Measurements from ENCODE around the gene CCDC7.
"Not testable (repeated sequence)": the region's sequence is repeated elsewhere in the genome, so short reads cannot be mapped to it uniquely, and the experiment has no call there.

CCDC7 gene

DNA sequence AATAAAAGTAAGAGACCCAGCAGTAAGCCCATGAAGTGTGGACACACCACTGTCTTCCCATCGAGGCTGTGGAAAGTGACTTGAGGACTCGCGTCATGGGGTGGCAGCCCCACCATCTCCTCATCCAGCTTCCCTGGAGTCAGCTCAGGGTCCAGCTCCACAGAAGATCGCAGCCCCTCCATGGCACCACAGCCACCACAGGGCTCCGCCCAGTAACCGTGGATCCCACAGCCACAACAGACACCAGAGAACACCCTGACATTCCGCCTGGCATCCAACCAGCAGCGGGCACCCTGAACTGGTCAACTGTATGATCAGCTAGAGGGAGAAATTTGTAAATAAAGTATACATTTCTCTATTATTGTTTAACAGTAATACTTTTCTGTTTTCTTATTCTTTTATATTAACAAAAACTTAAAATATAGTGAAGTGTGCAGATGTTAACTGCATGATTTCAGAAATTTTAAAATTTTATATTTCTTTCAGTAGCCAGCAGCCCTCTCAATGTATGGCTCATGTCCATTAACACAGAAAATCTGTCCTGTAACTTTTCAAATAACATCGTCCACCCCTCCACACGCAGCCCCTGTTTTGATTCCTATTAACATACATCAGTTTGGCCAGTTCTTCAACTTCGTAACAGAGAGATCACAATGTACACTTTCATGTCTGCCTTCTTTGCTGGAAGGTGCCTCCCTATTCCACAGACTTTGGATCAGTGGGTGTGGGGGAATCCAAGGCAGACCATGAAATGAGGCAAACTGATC is 442.4 kb downstream of the CCDC7 start:
- no peak for DNase-seq (ENCODE audit: low read depth)

DNA sequence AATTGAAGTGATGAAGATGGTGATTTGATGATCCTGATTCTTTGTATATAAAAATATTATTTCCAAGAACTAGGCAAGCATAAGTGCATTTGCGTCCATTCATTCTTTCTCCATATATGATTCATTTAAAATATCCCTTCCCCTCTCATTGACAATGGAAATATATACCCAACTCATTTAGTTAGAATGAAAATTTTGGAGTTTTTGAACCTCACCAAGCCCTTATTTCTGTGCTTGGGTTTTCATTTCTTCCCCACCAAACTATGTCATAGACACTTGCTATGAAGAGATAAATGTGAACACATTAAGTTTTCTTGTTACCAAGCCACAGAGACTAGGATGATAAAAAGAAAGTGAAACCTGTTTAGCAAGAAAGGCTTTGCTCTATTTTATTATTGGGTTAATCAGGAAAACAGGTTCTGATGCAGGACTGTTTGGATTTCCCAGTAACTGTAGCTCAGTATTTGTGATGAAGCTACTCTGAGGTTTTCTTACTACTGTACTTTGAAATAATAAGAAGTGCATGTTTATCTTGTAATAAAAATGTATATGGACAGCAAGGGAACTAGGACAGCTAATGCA is 443.8 kb downstream of the CCDC7 start:
- no peak for DNase-seq (ENCODE audit: low read depth)

DNA sequence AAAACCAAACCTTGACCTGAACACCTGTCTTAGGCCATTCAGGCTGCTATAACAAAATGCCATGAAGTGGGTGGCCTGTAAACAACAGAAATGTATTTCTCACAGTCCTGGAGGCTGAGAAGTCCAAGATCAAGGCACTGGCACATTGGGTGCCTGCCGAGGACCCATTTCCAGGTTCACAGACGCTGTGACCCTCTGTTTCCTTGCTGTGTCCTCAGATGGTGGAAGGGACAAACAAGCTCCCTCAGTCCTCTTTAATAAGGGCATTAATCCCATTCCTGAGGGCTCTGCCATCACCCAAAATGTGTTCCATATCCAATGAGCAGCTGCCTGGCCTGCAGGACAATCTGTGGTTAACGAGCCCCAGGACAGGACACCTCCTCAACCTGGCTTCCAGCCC is 444.5 kb downstream of the CCDC7 start:
- DNase-seq (ENCODE audit: low read depth), result no peak

- DNase-seq (ENCODE audit: low read depth), result no peak
Observed at GRCh38 chr10:32891261-32891660, 445.3 kb downstream of the CCDC7 start.

GRCh38 chr10:32893434-32893833 is 447.5 kb downstream of the CCDC7 start:
- DNase-seq (ENCODE audit: low read depth), result no peak

DNA sequence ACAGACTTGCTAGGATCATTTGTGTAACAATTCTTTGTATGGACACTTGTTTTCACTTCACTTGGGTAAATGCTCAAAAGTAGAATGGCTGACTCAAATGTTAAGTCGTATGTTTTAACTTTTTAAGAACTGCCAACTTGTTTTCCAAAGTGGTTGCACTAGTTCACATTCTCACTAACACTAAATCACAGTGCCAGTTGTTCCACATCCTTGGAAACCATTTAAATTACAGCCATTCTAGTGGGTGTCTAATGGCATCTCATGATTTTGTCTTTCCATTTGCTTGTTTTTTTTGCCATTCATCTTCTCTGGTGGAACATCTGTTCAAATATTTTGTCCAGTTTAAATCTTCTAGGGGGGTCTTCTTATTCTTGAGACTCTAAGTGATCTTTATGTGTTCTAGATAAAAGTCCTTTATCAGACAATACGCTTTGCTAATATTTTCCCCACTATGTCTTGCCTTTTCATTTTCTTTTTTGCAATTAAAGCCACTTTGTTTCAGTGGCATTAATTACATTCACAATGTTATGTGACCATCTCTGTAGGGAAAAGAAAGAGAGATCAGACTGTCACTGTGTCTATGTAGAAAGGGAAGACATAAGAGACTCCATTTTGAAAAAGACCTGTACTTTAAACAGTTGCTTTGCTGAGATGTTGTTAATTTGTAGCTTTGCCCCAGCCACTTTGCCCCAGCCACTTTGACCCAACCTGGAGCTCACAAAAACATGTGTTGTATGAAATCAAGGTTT is 448.1 kb downstream of the CCDC7 start:
- DNase-seq (ENCODE audit: low read depth), result no peak

DNA sequence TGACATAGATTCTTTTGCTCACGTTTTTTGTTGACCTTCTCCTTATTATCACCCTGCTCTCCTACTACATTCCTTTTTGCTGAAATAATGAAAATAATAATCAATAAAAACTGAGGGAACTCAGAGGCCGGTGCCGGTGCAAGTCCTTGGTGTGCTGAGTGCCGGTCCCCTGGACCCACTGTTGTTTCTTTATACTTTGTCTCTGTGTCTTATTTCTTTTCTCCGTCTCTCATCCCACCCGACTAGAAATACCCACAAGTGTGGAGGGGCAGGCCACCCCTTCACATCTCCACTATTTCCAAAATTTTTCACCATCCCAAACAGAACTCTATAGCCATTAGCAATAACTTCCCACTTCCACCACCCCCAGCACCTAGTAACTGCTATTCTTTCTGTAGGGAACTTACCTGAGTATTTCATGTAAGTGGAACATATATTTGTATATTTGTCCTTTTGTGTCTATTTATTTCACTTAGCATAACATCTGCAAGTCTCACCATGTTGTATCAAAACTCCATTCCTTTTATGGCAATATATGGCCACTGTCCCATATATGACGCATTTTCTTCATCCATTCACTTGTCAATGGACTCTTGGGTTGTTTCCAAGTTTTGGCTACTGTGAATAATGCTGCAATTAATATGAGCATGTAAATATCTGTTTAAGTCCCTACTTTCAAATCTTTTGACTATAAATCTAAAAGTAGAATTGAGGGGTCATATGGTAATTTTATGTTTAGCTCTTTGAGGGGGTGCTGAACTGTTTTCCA is 449.4 kb downstream of the CCDC7 start:
- DNase-seq (ENCODE audit: low read depth), result not testable (repeated sequence)

- DNase-seq (ENCODE audit: low read depth), result no peak
Observed at GRCh38 chr10:32901815-32902214, 455.9 kb downstream of the CCDC7 start.

GRCh38 chr10:32905466-32905865 is 459.5 kb downstream of the CCDC7 start:
- DNase-seq (ENCODE audit: low read depth), result no peak

DNA sequence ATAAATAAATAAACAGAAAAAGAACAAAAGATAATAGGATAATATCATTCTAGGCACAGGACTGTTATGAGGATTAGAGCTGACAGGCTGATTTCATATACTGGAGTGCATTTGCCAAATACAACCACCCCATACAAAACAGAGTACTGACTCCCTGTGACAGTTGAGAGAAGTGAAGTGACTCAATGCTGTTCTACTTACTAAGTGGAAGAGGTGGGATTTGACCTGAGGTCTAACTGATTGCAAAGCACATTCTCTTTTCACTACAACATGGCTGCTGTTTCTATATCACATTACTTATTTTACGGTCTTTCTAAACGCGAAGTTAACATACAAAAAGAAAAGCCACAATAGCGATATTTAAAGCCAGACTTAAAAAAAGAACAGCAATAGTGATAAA is 460.7 kb downstream of the CCDC7 start:
- no peak for DNase-seq (ENCODE audit: low read depth)

GRCh38 chr10:32909456-32909855 is 463.5 kb downstream of the CCDC7 start:
- DNase-seq (ENCODE audit: low read depth), result no peak

DNA sequence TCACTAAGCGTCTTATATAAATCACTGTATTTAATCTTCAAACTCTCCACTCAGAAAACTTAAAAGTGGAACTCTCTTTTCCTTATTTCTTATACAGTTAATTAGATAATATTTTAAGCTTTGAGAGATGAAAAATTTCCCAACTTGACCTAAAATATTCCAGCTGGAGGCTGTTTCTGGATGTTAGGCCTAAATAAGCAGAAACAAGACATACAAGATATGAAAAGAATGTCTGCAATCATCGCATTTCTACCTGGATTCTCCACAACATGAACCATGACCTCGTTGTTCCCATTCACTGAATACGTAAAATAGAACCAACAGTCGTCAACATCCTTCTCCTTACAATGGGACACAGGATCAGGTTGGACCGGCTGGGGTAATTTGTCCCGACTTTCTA is 464.0 kb downstream of the CCDC7 start:
- not testable (repeated sequence) for DNase-seq (ENCODE audit: low read depth)

GRCh38 chr10:32911285-32912016 is 465.5 kb downstream of the CCDC7 start:
- DNase-seq (ENCODE audit: low read depth), result no peak

DNA sequence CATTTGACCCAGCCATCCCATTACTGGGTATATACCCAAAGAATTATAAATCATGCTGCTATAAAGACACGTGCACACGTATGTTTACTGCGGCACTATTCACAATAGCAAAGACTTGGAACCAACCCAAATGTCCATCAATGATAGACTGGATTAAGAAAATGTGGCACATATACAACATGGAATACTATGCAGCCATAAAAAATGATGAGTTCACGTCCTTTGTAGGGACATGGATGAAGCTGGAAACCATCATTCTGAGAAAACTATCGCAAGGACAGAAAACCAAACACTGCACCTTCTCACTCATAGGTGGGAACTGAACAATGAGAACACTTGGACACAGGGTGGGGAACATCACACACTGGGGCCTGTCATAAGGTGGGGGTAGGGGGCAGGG is 471.9 kb downstream of the CCDC7 start:
- DNase-seq (ENCODE audit: low read depth), result not testable (repeated sequence)

DNA sequence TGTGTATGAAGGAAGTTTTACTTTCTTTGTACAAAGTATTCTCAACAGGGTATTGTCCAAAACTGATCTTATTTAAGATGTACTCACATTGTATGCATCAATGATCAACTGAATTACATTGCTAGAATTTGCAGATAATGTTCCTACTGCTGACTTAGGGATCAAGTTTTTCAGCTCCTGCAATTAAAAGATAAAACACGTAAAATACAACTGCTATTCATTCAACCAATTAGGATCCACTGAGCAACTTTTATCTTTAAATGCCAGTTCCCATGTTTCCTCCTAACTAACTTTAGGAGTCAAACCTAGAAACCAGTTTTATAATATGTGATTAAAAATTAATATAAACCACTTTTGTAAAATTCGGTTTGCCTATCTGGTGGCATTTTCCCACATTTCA is 476.2 kb downstream of the CCDC7 start:
- no peak for DNase-seq (ENCODE audit: low read depth)

- DNase-seq (ENCODE audit: low read depth), result no peak
Observed at GRCh38 chr10:32923134-32923533, 477.2 kb downstream of the CCDC7 start.

DNA sequence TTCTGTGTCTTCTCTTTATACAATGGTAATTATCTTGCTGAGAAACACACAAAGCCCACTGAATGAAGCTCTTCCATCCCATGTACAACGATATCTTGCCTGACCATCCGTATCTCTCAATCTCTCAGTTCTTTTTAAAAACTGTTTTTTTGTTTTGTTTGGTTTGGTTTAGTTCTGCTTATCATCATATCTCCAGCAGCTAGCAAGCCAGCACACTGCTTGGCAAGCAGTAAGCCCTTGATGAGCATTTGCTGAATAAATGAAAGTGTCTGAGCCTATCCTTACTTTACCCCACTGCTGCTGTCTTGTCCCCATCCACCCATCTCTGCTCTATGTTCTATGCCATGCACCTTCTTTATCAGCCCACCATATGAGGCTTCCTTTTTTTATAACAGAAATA is 477.9 kb downstream of the CCDC7 start:
- DNase-seq (ENCODE audit: low read depth), result no peak

All from stimulated activated CD8-positive, alpha-beta memory T cell treated with anti-CD3 and anti-CD28 coated beads, Interleukin-12 subunit alpha, Interleukin-12 subunit beta, amount 100 ng/mL, for 4 hours (primary cell).